SH-SY5Y (cell line): ENCODE data around the gene MUC4.

ENCODE experiments used
- GATA2 ChIP-seq: IDR thresholded peaks from 2 replicates; pipeline ENCODE4 v1.6.1; 2011; ENCODE audit warnings: mild to moderate bottlenecking, low read depth, low read length
- GATA3 ChIP-seq: IDR thresholded peaks from 2 replicates; pipeline ENCODE4 v1.6.1; 2011; ENCODE audit warnings: low read depth, mild to moderate bottlenecking, low read length, moderate library complexity

DNA sequence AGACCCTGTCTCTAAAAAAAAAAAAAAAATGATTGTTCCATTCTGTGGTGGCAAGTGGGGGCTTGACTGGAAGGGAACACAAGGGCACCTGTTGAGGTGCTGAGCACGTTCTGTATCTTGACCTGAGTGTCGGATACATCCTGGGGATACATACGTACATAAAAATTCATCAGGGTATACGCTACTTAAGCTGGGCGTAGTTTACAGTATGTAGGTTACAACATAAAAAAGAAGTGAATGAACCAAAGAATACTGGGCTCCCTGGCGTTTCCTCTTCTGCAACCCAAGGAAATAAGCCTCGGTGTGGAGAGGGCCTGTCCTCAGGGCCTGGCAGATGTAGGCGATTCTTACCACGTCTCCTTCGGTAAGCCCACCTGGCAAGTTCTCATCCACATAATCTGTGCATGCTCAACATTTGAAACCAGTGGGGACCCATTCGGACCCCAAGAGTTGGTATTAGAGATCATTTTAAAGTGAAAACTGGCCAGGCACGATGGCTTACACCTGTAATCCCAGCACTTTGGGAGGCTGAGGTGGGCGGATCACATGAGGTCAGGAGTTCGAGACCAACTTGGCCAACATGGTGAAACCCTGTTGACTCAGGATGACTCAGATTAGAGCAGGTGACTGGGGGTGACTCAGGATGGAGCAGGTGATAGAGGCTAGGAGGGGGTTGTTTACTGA, 96.0 kb downstream of the MUC4 start:
- TF ChIP-seq GATA3 (no peak), GATA2 (no peak)
